ENCODE results near the gene ACOX3.
"Not testable (repeated sequence)": the region's sequence is repeated elsewhere in the genome, so short reads cannot be mapped to it uniquely, and the experiment has no call there.

ACOX3 gene

GRCh38 chr4:8407316-8407715 lies 33.2 kb downstream of the ACOX3 start:
- H3K9me3 Mint-ChIP-seq = no peaks in the 10 kb centered on the region
- H3K36me3 Mint-ChIP-seq = peaks cover 4% of the 10 kb centered on the region
- peaks cover 5% of the 10 kb centered on the region for H3K4me1 Mint-ChIP-seq
- no peaks in the 10 kb centered on the region for H3K27me3 Mint-ChIP-seq
- no peak overlapping the region for H3K4me3 Mint-ChIP-seq
- no peak overlapping the region for H3K27ac Mint-ChIP-seq

GRCh38 chr4:8406887-8407286 lies 33.6 kb downstream of the ACOX3 start:
- not testable (repeated sequence) for H3K36me3 Mint-ChIP-seq, H3K27me3 Mint-ChIP-seq, H3K4me3 Mint-ChIP-seq, H3K9me3 Mint-ChIP-seq, H3K27ac Mint-ChIP-seq, H3K4me1 Mint-ChIP-seq

GRCh38 chr4:8405516-8405875 lies 35.0 kb downstream of the ACOX3 start:
- H3K27ac Mint-ChIP-seq = no peak overlapping the region
- peaks cover 5% of the 10 kb centered on the region for H3K4me1 Mint-ChIP-seq

GRCh38 chr4:8404791-8405515 lies 35.6 kb downstream of the ACOX3 start:
- Mint-ChIP-seq H3K36me3 (peaks cover 2% of the 10 kb centered on the region), H3K27ac (no peak overlapping the region), H3K27me3 (no peaks in the 10 kb centered on the region), H3K9me3 (no peaks in the 10 kb centered on the region), H3K4me3 (no peak overlapping the region), H3K4me1 (peaks cover 5% of the 10 kb centered on the region)

More at GRCh38 chr4:8405516-8405875, 35.0 kb downstream of the ACOX3 start:
- no peaks in the 10 kb centered on the region for H3K27me3 Mint-ChIP-seq
- H3K9me3 Mint-ChIP-seq = no peaks in the 10 kb centered on the region
- peaks cover 2% of the 10 kb centered on the region for H3K36me3 Mint-ChIP-seq
- no peak overlapping the region for H3K4me3 Mint-ChIP-seq

- Mint-ChIP-seq H3K36me3 (no peaks in the 10 kb centered on the region), H3K27me3 (no peaks in the 10 kb centered on the region), H3K9me3 (no peaks in the 10 kb centered on the region), H3K27ac (no peak overlapping the region), H3K4me1 (no peaks in the 10 kb centered on the region), H3K4me3 (no peak overlapping the region)
Observed at GRCh38 chr4:8403976-8404375, 36.5 kb downstream of the ACOX3 start.

GRCh38 chr4:8403173-8403753 lies 37.3 kb downstream of the ACOX3 start:
- Mint-ChIP-seq H3K36me3 (no peaks in the 10 kb centered on the region), H3K27me3 (no peaks in the 10 kb centered on the region), H3K9me3 (no peaks in the 10 kb centered on the region), H3K4me3 (no peak overlapping the region), H3K4me1 (no peaks in the 10 kb centered on the region), H3K27ac (no peak overlapping the region)

- H3K9me3 Mint-ChIP-seq = no peaks in the 10 kb centered on the region
- H3K27ac Mint-ChIP-seq = no peak overlapping the region
- no peaks in the 10 kb centered on the region for H3K4me1 Mint-ChIP-seq
- H3K27me3 Mint-ChIP-seq = no peaks in the 10 kb centered on the region
- H3K4me3 Mint-ChIP-seq = no peak overlapping the region
- no peaks in the 10 kb centered on the region for H3K36me3 Mint-ChIP-seq
Observed at GRCh38 chr4:8402640-8403039, 37.9 kb downstream of the ACOX3 start.

- Mint-ChIP-seq H3K9me3 (no peaks in the 10 kb centered on the region), H3K27me3 (no peaks in the 10 kb centered on the region), H3K4me1 (no peaks in the 10 kb centered on the region), H3K27ac (no peak overlapping the region), H3K4me3 (no peak overlapping the region), H3K36me3 (no peaks in the 10 kb centered on the region)
Observed at GRCh38 chr4:8402181-8402597, 38.3 kb downstream of the ACOX3 start.

GRCh38 chr4:8401665-8402064 lies 38.9 kb downstream of the ACOX3 start:
- Mint-ChIP-seq H3K4me1 (no peaks in the 10 kb centered on the region), H3K36me3 (no peaks in the 10 kb centered on the region), H3K27ac (no peak overlapping the region), H3K27me3 (no peaks in the 10 kb centered on the region), H3K9me3 (no peaks in the 10 kb centered on the region), H3K4me3 (no peak overlapping the region)

GRCh38 chr4:8400632-8401325 lies 39.7 kb downstream of the ACOX3 start:
- Mint-ChIP-seq H3K4me3 (no peak overlapping the region), H3K4me1 (no peaks in the 10 kb centered on the region), H3K36me3 (peaks cover 2% of the 10 kb centered on the region), H3K9me3 (no peaks in the 10 kb centered on the region), H3K27me3 (no peaks in the 10 kb centered on the region), H3K27ac (no peak overlapping the region)

- no peak overlapping the region for H3K4me3 Mint-ChIP-seq
Observed at GRCh38 chr4:8399298-8399697, 41.2 kb downstream of the ACOX3 start.

GRCh38 chr4:8398347-8398746 lies 42.2 kb downstream of the ACOX3 start:
- Mint-ChIP-seq H3K27me3 (no peaks in the 10 kb centered on the region), H3K9me3 (no peaks in the 10 kb centered on the region), H3K4me1 (no peaks in the 10 kb centered on the region), H3K4me3 (no peak overlapping the region), H3K36me3 (peaks cover 2% of the 10 kb centered on the region), H3K27ac (no peak overlapping the region)

More at GRCh38 chr4:8399298-8399697, 41.2 kb downstream of the ACOX3 start:
- Mint-ChIP-seq H3K36me3 (peaks cover 2% of the 10 kb centered on the region), H3K27ac (no peak overlapping the region), H3K4me1 (no peaks in the 10 kb centered on the region), H3K27me3 (no peaks in the 10 kb centered on the region), H3K9me3 (no peaks in the 10 kb centered on the region)

- no peaks in the 10 kb centered on the region for H3K9me3 Mint-ChIP-seq
- peaks cover 2% of the 10 kb centered on the region for H3K36me3 Mint-ChIP-seq
- no peaks in the 10 kb centered on the region for H3K27me3 Mint-ChIP-seq
- no peak overlapping the region for H3K27ac Mint-ChIP-seq
- H3K4me1 Mint-ChIP-seq = no peaks in the 10 kb centered on the region
- H3K4me3 Mint-ChIP-seq = no peak overlapping the region
Observed at GRCh38 chr4:8396762-8397406, 43.6 kb downstream of the ACOX3 start.

GRCh38 chr4:8395504-8396296 lies 44.8 kb downstream of the ACOX3 start:
- H3K9me3 Mint-ChIP-seq = no peaks in the 10 kb centered on the region
- H3K27me3 Mint-ChIP-seq = no peaks in the 10 kb centered on the region

GRCh38 chr4:8394806-8395205 lies 45.7 kb downstream of the ACOX3 start:
- Mint-ChIP-seq H3K36me3 (peaks cover 4% of the 10 kb centered on the region), H3K9me3 (no peaks in the 10 kb centered on the region), H3K27ac (no peak overlapping the region), H3K4me3 (no peak overlapping the region), H3K4me1 (no peaks in the 10 kb centered on the region), H3K27me3 (no peaks in the 10 kb centered on the region)

More at GRCh38 chr4:8395504-8396296, 44.8 kb downstream of the ACOX3 start:
- Mint-ChIP-seq H3K36me3 (peaks cover 4% of the 10 kb centered on the region), H3K4me1 (no peaks in the 10 kb centered on the region), H3K27ac (no peak overlapping the region), H3K4me3 (no peak overlapping the region)

Measured in activated naive CD4-positive, alpha-beta T cell treated with anti-CD3 and anti-CD28 coated beads, Interleukin-2, amount 50 U/mL, for 24 hours (primary cell).